K562 (cell line): Measurements from ENCODE around the gene GNA14.
"Not testable (repeated sequence)": the region's sequence is repeated elsewhere in the genome, so short reads cannot be mapped to it uniquely, and the experiment has no call there.

Source experiments
- EHMT2 ChIP-seq: fragments of 450-650 bp; IDR thresholded peaks from 2 replicates; pipeline ENCODE4 v1.6.1; 2018; ENCODE audit warnings: antibody characterized with exemption
- GATAD2B ChIP-seq: fragments of 450-650 bp; IDR thresholded peaks from 2 replicates; pipeline ENCODE4 v1.6.1; 2017; ENCODE audit warnings: mild to moderate bottlenecking, borderline replicate concordance
- NR2F6 ChIP-seq: fragments of 450-650 bp; formaldehyde crosslinking; IDR thresholded peaks from 2 replicates; pipeline ENCODE4 v1.4.0; 2020; ENCODE audit warnings: mild to moderate bottlenecking
- SIN3A ChIP-seq, 2 experiments: fragments of 150-350 bp in 1 of 2; IDR thresholded peaks; 2 replicates each; pipeline ENCODE4 v1.6.1; 2011 to 2016; ENCODE audit warnings: borderline replicate concordance in 2 of 2, low read depth in 2 of 2, low read length in 2 of 2, mild to moderate bottlenecking in 2 of 2, moderate library complexity in 2 of 2; ENCODE audit not compliant: control insufficient read depth in 1 of 2
- ZNF121 ChIP-seq: sonication (generic); formaldehyde crosslinking; conservative IDR thresholded peaks from 2 replicates; pipeline ENCODE4 v1.8.0; 2022; ENCODE audit warnings: missing genetic modification reagents
- TF ChIP-seq, protein P1 (sequence below): fragments of 450-650 bp; IDR thresholded peaks from 2 replicates; pipeline ENCODE4 v1.6.1; 2016; ENCODE audit warnings: low read depth
- TF ChIP-seq, protein P2 (sequence below): fragments of 150-350 bp; IDR thresholded peaks from 2 replicates; pipeline ENCODE4 v1.6.1; 2014; ENCODE audit warnings: low read depth, mild to moderate bottlenecking, low read length, borderline replicate concordance
- TF ChIP-seq, protein P3 (sequence below): sonication (generic); formaldehyde crosslinking; IDR thresholded peaks from 2 replicates; pipeline ENCODE4 v1.5.0; 2020; ENCODE audit warnings: missing genetic modification reagents

DNA sequence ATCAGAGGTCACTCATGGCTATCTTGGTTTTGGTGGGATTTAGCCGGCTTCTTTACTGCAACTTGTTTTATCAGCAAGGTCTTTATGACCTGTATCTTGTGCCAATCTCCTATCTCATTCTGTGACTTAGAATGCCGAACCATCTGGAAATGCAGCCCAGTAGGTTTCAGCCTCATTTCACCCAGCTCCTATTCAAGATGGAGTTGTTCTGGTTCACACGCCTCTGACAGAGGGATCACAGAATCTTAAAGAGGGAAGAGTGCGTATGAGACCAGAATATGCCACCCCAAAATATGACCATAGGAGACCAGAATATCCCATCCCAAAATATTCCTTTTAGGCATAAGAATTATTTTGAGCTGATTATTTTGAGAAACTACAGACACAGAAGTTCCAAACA lies 63.2 kb downstream of the GNA14 start:
- not testable (repeated sequence) for TF ChIP-seq GATAD2B; ZNF121; SIN3A (IDR thresholded peaks at IDR 0.05; ENCODE audit: borderline replicate concordance in 2 of 2, control insufficient read depth in 1 of 2, low read depth in 2 of 2, low read length in 2 of 2); NR2F6 (CRISPR knock-in tag); EHMT2
- TF ChIP-seq, protein P1, sequence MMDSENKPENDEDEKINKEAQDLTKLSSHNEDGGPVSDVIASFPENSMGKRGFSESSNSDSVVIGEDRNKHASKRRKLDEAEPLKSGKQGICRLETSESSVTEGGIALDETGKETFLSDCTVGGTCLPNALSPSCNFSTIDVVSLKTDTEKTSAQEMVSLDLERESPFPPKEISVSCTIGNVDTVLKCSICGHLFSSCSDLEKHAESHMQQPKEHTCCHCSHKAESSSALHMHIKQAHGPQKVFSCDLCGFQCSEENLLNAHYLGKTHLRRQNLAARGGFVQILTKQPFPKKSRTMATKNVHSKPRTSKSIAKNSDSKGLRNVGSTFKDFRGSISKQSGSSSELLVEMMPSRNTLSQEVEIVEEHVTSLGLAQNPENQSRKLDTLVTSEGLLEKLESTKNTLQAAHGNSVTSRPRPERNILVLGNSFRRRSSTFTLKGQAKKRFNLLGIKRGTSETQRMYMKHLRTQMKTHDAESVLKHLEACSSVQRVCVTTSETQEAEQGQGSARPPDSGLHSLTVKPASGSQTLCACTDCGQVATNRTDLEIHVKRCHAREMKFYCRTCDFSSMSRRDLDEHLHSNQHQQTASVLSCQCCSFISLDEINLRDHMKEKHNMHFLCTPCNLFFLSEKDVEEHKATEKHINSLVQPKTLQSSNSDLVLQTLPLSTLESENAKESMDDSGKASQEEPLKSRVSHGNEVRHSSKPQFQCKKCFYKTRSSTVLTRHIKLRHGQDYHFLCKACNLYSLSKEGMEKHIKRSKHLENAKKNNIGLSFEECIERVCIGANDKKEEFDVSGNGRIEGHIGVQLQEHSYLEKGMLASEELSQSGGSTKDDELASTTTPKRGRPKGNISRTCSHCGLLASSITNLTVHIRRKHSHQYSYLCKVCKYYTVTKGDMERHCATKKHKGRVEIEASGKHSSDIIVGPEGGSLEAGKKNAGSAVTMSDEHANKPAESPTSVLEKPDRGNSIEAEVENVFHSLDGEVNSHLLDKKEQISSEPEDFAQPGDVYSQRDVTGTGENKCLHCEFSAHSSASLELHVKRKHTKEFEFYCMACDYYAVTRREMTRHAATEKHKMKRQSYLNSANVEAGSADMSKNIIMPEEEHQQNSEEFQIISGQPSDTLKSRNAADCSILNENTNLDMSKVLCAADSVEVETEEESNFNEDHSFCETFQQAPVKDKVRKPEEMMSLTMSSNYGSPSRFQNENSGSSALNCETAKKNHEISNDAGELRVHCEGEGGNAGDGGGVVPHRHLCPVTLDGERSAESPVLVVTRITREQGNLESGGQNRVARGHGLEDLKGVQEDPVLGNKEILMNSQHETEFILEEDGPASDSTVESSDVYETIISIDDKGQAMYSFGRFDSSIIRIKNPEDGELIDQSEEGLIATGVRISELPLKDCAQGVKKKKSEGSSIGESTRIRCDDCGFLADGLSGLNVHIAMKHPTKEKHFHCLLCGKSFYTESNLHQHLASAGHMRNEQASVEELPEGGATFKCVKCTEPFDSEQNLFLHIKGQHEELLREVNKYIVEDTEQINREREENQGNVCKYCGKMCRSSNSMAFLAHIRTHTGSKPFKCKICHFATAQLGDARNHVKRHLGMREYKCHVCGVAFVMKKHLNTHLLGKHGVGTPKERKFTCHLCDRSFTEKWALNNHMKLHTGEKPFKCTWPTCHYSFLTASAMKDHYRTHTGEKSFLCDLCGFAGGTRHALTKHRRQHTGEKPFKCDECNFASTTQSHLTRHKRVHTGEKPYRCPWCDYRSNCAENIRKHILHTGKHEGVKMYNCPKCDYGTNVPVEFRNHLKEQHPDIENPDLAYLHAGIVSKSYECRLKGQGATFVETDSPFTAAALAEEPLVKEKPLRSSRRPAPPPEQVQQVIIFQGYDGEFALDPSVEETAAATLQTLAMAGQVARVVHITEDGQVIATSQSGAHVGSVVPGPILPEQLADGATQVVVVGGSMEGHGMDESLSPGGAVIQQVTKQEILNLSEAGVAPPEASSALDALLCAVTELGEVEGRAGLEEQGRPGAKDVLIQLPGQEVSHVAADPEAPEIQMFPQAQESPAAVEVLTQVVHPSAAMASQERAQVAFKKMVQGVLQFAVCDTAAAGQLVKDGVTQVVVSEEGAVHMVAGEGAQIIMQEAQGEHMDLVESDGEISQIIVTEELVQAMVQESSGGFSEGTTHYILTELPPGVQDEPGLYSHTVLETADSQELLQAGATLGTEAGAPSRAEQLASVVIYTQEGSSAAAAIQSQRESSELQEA, result not testable (repeated sequence)
- TF ChIP-seq, protein P2, sequence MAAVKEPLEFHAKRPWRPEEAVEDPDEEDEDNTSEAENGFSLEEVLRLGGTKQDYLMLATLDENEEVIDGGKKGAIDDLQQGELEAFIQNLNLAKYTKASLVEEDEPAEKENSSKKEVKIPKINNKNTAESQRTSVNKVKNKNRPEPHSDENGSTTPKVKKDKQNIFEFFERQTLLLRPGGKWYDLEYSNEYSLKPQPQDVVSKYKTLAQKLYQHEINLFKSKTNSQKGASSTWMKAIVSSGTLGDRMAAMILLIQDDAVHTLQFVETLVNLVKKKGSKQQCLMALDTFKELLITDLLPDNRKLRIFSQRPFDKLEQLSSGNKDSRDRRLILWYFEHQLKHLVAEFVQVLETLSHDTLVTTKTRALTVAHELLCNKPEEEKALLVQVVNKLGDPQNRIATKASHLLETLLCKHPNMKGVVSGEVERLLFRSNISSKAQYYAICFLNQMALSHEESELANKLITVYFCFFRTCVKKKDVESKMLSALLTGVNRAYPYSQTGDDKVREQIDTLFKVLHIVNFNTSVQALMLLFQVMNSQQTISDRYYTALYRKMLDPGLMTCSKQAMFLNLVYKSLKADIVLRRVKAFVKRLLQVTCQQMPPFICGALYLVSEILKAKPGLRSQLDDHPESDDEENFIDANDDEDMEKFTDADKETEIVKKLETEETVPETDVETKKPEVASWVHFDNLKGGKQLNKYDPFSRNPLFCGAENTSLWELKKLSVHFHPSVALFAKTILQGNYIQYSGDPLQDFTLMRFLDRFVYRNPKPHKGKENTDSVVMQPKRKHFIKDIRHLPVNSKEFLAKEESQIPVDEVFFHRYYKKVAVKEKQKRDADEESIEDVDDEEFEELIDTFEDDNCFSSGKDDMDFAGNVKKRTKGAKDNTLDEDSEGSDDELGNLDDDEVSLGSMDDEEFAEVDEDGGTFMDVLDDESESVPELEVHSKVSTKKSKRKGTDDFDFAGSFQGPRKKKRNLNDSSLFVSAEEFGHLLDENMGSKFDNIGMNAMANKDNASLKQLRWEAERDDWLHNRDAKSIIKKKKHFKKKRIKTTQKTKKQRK, result not testable (repeated sequence)
- TF ChIP-seq, protein P3, sequence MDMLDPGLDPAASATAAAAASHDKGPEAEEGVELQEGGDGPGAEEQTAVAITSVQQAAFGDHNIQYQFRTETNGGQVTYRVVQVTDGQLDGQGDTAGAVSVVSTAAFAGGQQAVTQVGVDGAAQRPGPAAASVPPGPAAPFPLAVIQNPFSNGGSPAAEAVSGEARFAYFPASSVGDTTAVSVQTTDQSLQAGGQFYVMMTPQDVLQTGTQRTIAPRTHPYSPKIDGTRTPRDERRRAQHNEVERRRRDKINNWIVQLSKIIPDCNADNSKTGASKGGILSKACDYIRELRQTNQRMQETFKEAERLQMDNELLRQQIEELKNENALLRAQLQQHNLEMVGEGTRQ (CRISPR knock-in tag), result not testable (repeated sequence)
